HEK293 (cell line): ENCODE data around the gene CENPV.
A peak's percentile ranks its signal among the peaks of the same experiment; 100 is the strongest.

Source experiments
- BCL11B ChIP-seq: fragments of 450-650 bp; formaldehyde crosslinking; IDR thresholded peaks from 2 replicates; pipeline ENCODE4 v1.5.1; 2016; ENCODE audit warnings: low read depth, missing biosample characterization, missing genetic modification characterization
- BCL6B ChIP-seq: fragments of 450-650 bp; formaldehyde crosslinking; IDR thresholded peaks from 2 replicates; pipeline ENCODE4 v1.5.1; 2017; ENCODE audit warnings: missing biosample characterization, missing genetic modification characterization
- KLF10 ChIP-seq: fragments of 450-650 bp; IDR thresholded peaks from 2 replicates; pipeline ENCODE4 v1.5.1; 2018; ENCODE audit warnings: missing biosample characterization, mild to moderate bottlenecking, missing genetic modification characterization
- KLF16 ChIP-seq: fragments of 450-650 bp; formaldehyde crosslinking; IDR thresholded peaks from 2 replicates; pipeline ENCODE4 v1.5.1; 2017; ENCODE audit warnings: missing biosample characterization, missing genetic modification characterization
- MZF1 ChIP-seq: fragments of 450-650 bp; formaldehyde crosslinking; IDR thresholded peaks from 2 replicates; pipeline ENCODE4 v1.5.1; 2017; ENCODE audit warnings: missing biosample characterization, missing genetic modification characterization, borderline replicate concordance
- PBX3 ChIP-seq: sonication (generic); formaldehyde crosslinking; IDR thresholded peaks from 2 replicates; pipeline ENCODE4 v1.8.1; 2022; ENCODE audit warnings: mild to moderate bottlenecking, moderate library complexity, missing genetic modification reagents
- RBAK ChIP-seq: fragments of 450-650 bp; formaldehyde crosslinking; IDR thresholded peaks from 2 replicates; pipeline ENCODE4 v1.5.1; 2016; ENCODE audit warnings: missing biosample characterization, missing genetic modification characterization
- REPIN1 ChIP-seq: fragments of 450-650 bp; formaldehyde crosslinking; IDR thresholded peaks from 2 replicates; pipeline ENCODE4 v1.5.1; 2017; ENCODE audit warnings: missing biosample characterization, missing genetic modification characterization, low read depth
- SCRT1 ChIP-seq: fragments of 450-650 bp; formaldehyde crosslinking; IDR thresholded peaks from 2 replicates; pipeline ENCODE4 v1.5.1; 2016; ENCODE audit warnings: missing biosample characterization, missing genetic modification characterization, borderline replicate concordance
- SCRT2 ChIP-seq: fragments of 450-650 bp; formaldehyde crosslinking; IDR thresholded peaks from 2 replicates; pipeline ENCODE4 v1.5.1; 2016; ENCODE audit warnings: missing biosample characterization, missing genetic modification characterization
- SP2 ChIP-seq: fragments of 450-650 bp; formaldehyde crosslinking; IDR thresholded peaks from 2 replicates; pipeline ENCODE4 v1.5.1; 2016; ENCODE audit warnings: missing biosample characterization, missing genetic modification characterization
- YY2 ChIP-seq: fragments of 450-650 bp; formaldehyde crosslinking; IDR thresholded peaks from 2 replicates; pipeline ENCODE4 v1.5.1; 2016; ENCODE audit warnings: missing biosample characterization, missing genetic modification characterization
- ZBTB6 ChIP-seq: fragments of 450-650 bp; formaldehyde crosslinking; IDR thresholded peaks from 2 replicates; pipeline ENCODE4 v1.5.1; 2017; ENCODE audit warnings: missing biosample characterization, missing genetic modification characterization
- ZNF114 ChIP-seq: fragments of 450-650 bp; formaldehyde crosslinking; IDR thresholded peaks from 2 replicates; pipeline ENCODE4 v1.5.0; 2017; ENCODE audit warnings: missing biosample characterization, missing genetic modification characterization
- ZNF138 ChIP-seq: fragments of 450-650 bp; formaldehyde crosslinking; IDR thresholded peaks from 2 replicates; pipeline ENCODE4 v1.5.1; 2016; ENCODE audit warnings: missing biosample characterization, missing genetic modification characterization, borderline replicate concordance
- ZNF140 ChIP-seq: fragments of 450-650 bp; formaldehyde crosslinking; IDR thresholded peaks from 2 replicates; pipeline ENCODE4 v1.5.1; 2016; ENCODE audit warnings: missing biosample characterization, missing genetic modification characterization
- ZNF155 ChIP-seq: fragments of 450-650 bp; formaldehyde crosslinking; IDR thresholded peaks from 2 replicates; pipeline ENCODE4 v1.5.1; 2016; ENCODE audit warnings: missing biosample characterization, missing genetic modification characterization
- ZNF211 ChIP-seq: fragments of 450-650 bp; formaldehyde crosslinking; IDR thresholded peaks from 2 replicates; pipeline ENCODE4 v1.5.1; 2016; ENCODE audit warnings: low read depth, missing biosample characterization, missing genetic modification characterization
- ZNF266 ChIP-seq: fragments of 450-650 bp; formaldehyde crosslinking; IDR thresholded peaks from 2 replicates; pipeline ENCODE4 v1.5.1; 2016; ENCODE audit warnings: missing biosample characterization, missing genetic modification characterization, low read depth
- ZNF302 ChIP-seq: fragments of 450-650 bp; formaldehyde crosslinking; IDR thresholded peaks from 2 replicates; pipeline ENCODE4 v1.5.1; 2016; ENCODE audit warnings: missing biosample characterization, missing genetic modification characterization, low read depth
- ZNF335 ChIP-seq: fragments of 450-650 bp; formaldehyde crosslinking; conservative IDR thresholded peaks from 2 replicates; pipeline ENCODE4 v1.5.1; 2016; ENCODE audit warnings: missing biosample characterization, missing genetic modification characterization
- ZNF350 ChIP-seq: fragments of 450-650 bp; formaldehyde crosslinking; IDR thresholded peaks from 2 replicates; pipeline ENCODE4 v1.5.0; 2017; ENCODE audit warnings: missing biosample characterization, mild to moderate bottlenecking, missing genetic modification characterization
- ZNF366 ChIP-seq: fragments of 450-650 bp; formaldehyde crosslinking; conservative IDR thresholded peaks from 2 replicates; pipeline ENCODE4 v1.5.1; 2016; ENCODE audit warnings: missing biosample characterization, missing genetic modification characterization
- ZNF391 ChIP-seq: fragments of 450-650 bp; formaldehyde crosslinking; IDR thresholded peaks from 2 replicates; pipeline ENCODE4 v1.5.1; 2016; ENCODE audit warnings: low read depth, missing biosample characterization, missing genetic modification characterization, borderline replicate concordance
- ZNF423 ChIP-seq: fragments of 450-650 bp; formaldehyde crosslinking; IDR thresholded peaks from 2 replicates; pipeline ENCODE4 v1.5.1; 2016; ENCODE audit warnings: missing biosample characterization, missing genetic modification characterization
- ZNF426 ChIP-seq: fragments of 450-650 bp; formaldehyde crosslinking; IDR thresholded peaks from 2 replicates; pipeline ENCODE4 v1.5.1; 2017; ENCODE audit warnings: missing biosample characterization, missing genetic modification characterization, mild to moderate bottlenecking, inconsistent platforms, moderate library complexity
- ZNF510 ChIP-seq: fragments of 450-650 bp; formaldehyde crosslinking; IDR thresholded peaks from 2 replicates; pipeline ENCODE4 v1.5.1; 2018; ENCODE audit warnings: mild to moderate bottlenecking, missing genetic modification characterization, missing biosample characterization; ENCODE audit not compliant: insufficient replicate concordance
- ZNF513 ChIP-seq: fragments of 450-650 bp; IDR thresholded peaks from 2 replicates; pipeline ENCODE4 v1.5.1; 2018; ENCODE audit warnings: missing biosample characterization, missing genetic modification characterization
- ZNF521 ChIP-seq: fragments of 450-650 bp; formaldehyde crosslinking; IDR thresholded peaks from 2 replicates; pipeline ENCODE4 v1.5.1; 2017; ENCODE audit warnings: missing biosample characterization, mild to moderate bottlenecking, missing genetic modification characterization
- ZNF555 ChIP-seq: fragments of 450-650 bp; formaldehyde crosslinking; conservative IDR thresholded peaks from 2 replicates; pipeline ENCODE4 v1.5.1; 2017; ENCODE audit warnings: missing biosample characterization, mild to moderate bottlenecking, missing genetic modification characterization, inconsistent platforms
- ZNF585B ChIP-seq: fragments of 450-650 bp; formaldehyde crosslinking; IDR thresholded peaks from 2 replicates; pipeline ENCODE4 v1.5.1; 2016; ENCODE audit warnings: missing biosample characterization, missing genetic modification characterization
- ZNF639 ChIP-seq: fragments of 450-650 bp; formaldehyde crosslinking; IDR thresholded peaks from 2 replicates; pipeline ENCODE4 v1.5.1; 2016; ENCODE audit warnings: missing biosample characterization, missing genetic modification characterization
- ZNF664 ChIP-seq: fragments of 450-650 bp; formaldehyde crosslinking; IDR thresholded peaks from 2 replicates; pipeline ENCODE4 v1.5.1; 2016; ENCODE audit warnings: missing biosample characterization, missing genetic modification characterization
- ZNF692 ChIP-seq: fragments of 450-650 bp; formaldehyde crosslinking; IDR thresholded peaks from 2 replicates; pipeline ENCODE4 v1.5.1; 2016; ENCODE audit warnings: missing biosample characterization, missing genetic modification characterization
- ZSCAN16 ChIP-seq: fragments of 450-650 bp; formaldehyde crosslinking; IDR thresholded peaks from 2 replicates; pipeline ENCODE4 v1.5.1; 2016; ENCODE audit warnings: missing biosample characterization, missing genetic modification characterization
- ZSCAN30 ChIP-seq: fragments of 450-650 bp; IDR thresholded peaks from 2 replicates; pipeline ENCODE4 v1.5.1; 2018; ENCODE audit warnings: missing biosample characterization, mild to moderate bottlenecking, missing genetic modification characterization, moderate library complexity

The CENPV gene

GRCh38 chr17:16352303-16352666, 984 bp downstream of the CENPV start (continued):
- TF ChIP-seq SCRT1 (tag by site-specific recombination), result no peak
- TF ChIP-seq SP2 (tag by site-specific recombination), result peak; percentile 24; the same call in 1 of the 2 replicates
- TF ChIP-seq ZNF266, result no peak
- TF ChIP-seq ZNF350, result no peak
- no peak for TF ChIP-seq KLF10 (tag by site-specific recombination)
- TF ChIP-seq RBAK, result no peak
- no peak for TF ChIP-seq KLF16
- no peak for TF ChIP-seq ZNF510 (tag by site-specific recombination)
- no peak for TF ChIP-seq ZNF585B (tag by site-specific recombination)
- TF ChIP-seq ZNF138 (tag by site-specific recombination), result no peak
- peak; percentile 95 for TF ChIP-seq ZNF335 (tag by site-specific recombination)
- TF ChIP-seq ZNF155 (tag by site-specific recombination), result no peak
- TF ChIP-seq ZNF211 (tag by site-specific recombination), result no peak
- no peak for TF ChIP-seq ZNF426
- TF ChIP-seq ZNF302, result no peak
- TF ChIP-seq REPIN1, result no peak
- no peak for TF ChIP-seq ZNF114 (tag by site-specific recombination)
- no peak for TF ChIP-seq ZSCAN30 (tag by site-specific recombination)
- TF ChIP-seq ZSCAN16 (tag by site-specific recombination), result no peak
- no peak for TF ChIP-seq BCL11B (tag by site-specific recombination)
- TF ChIP-seq ZNF366 (tag by site-specific recombination), result peak; percentile 53
- TF ChIP-seq SCRT2 (tag by site-specific recombination), result no peak
- no peak for TF ChIP-seq ZNF391 (tag by site-specific recombination)
- no peak for TF ChIP-seq BCL6B
- TF ChIP-seq ZNF692 (tag by site-specific recombination), result no peak
- TF ChIP-seq MZF1 (tag by site-specific recombination), result peak; percentile 76
- TF ChIP-seq PBX3 (CRISPR knock-in tag), result no peak
- TF ChIP-seq ZNF513 (tag by site-specific recombination), result no peak
- TF ChIP-seq ZNF639, result no peak
- no peak for TF ChIP-seq ZNF423
- TF ChIP-seq YY2 (tag by site-specific recombination), result no peak
- no peak for TF ChIP-seq ZNF664
- TF ChIP-seq ZNF555 (tag by site-specific recombination), result no peak
- TF ChIP-seq ZNF521 (tag by site-specific recombination), result no peak
- TF ChIP-seq ZNF140 (tag by site-specific recombination), result no peak
- no peak for TF ChIP-seq ZBTB6 (tag by site-specific recombination)
